H1 (cell line): ENCODE measurements around the gene ADH4. TPM values are rescaled to one million over a fixed set of nuclear protein-coding genes. Genes with fewer than 3 reads are reported as not detected.

ENCODE experiments used
- CEBPB ChIP-seq: IDR thresholded peaks from 2 replicates; pipeline ENCODE4 v1.6.1; 2012; ENCODE audit warnings: low read depth, low read length
- GABPA ChIP-seq: IDR thresholded peaks from 2 replicates; pipeline ENCODE4 v1.6.1; 2011; ENCODE audit warnings: mild to moderate bottlenecking, low read length, moderate library complexity, borderline replicate concordance; ENCODE audit not compliant: insufficient read depth
- POLR2A ChIP-seq, 2 experiments: IDR thresholded peaks; 1 replicate in 1 of 2; 2 replicates in 1 of 2; pipeline ENCODE4 v1.6.1; 2011; ENCODE audit warnings: low read depth in 2 of 2, low read length in 2 of 2, mild to moderate bottlenecking in 2 of 2; ENCODE audit errors: control extremely low read depth in 1 of 2
- POU5F1 ChIP-seq: IDR thresholded peaks from 2 replicates; pipeline ENCODE4 v1.6.1; 2011; ENCODE audit warnings: low read depth, mild to moderate bottlenecking, low read length, moderate library complexity
- polyA plus RNA-seq, 7 experiments: library from polyadenylated mRNA; depleted of rRNA in 3 of 7; stranded (reverse) in 5 of 7; unstranded in 2 of 7; fragments of >200 nt in 5 of 7; fragments of 200-250 nt in 2 of 7; gene quantifications; 1 replicate in 5 of 7; 2 replicates in 1 of 7; 4 replicates in 1 of 7; pipeline versions ENCODE4 v1.2.1 to v1.2.3, GENCODE V29; 2011 to 2013; ENCODE audit warnings: missing spikeins in 2 of 7, mixed read lengths in 2 of 7
- total RNA-seq: library from RNA; stranded (reverse); fragmentation: NEBNext Ultra II Directional; extraction: Animal tissue kit (Norgen Biotek cat#: 25700); gene quantifications from 2 replicates; pipeline ENCODE4 v1.2.1, GENCODE V29; 2021
- TF ChIP-seq, protein P1 (sequence below): IDR thresholded peaks from 2 replicates; pipeline ENCODE4 v1.6.1; 2011; ENCODE audit warnings: low read depth, mild to moderate bottlenecking, low read length; ENCODE audit not compliant: insufficient read depth
- TF ChIP-seq, protein P2 (sequence below): fragments of 300-600 bp; sonication (generic); IDR thresholded peaks from 2 replicates; pipeline ENCODE4 v1.7.1; 2012; ENCODE audit warnings: low read length, moderate library complexity, mild to moderate bottlenecking, inconsistent platforms; ENCODE audit not compliant: insufficient replicate concordance

ADH4 gene
- total and polyA plus RNA-seq, 2 of the 8 experiments (the other 6 are each of a cell fraction or from before 2014, with no cell fraction given) = not detected

GRCh38 chr4:99078336-99078735, 65.8 kb downstream of the ADH4 start (continued):
- TF ChIP-seq, protein P1, sequence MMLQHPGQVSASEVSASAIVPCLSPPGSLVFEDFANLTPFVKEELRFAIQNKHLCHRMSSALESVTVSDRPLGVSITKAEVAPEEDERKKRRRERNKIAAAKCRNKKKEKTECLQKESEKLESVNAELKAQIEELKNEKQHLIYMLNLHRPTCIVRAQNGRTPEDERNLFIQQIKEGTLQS = no peak
- TF ChIP-seq POU5F1 (no peak), GABPA (no peak), CEBPB (no peak), POLR2A (IDR thresholded peaks at IDR 0.05; ENCODE audit: control extremely low read depth in 1 of 2, low read depth in 2 of 2, low read length in 2 of 2) (no peak)
- TF ChIP-seq, protein P2, sequence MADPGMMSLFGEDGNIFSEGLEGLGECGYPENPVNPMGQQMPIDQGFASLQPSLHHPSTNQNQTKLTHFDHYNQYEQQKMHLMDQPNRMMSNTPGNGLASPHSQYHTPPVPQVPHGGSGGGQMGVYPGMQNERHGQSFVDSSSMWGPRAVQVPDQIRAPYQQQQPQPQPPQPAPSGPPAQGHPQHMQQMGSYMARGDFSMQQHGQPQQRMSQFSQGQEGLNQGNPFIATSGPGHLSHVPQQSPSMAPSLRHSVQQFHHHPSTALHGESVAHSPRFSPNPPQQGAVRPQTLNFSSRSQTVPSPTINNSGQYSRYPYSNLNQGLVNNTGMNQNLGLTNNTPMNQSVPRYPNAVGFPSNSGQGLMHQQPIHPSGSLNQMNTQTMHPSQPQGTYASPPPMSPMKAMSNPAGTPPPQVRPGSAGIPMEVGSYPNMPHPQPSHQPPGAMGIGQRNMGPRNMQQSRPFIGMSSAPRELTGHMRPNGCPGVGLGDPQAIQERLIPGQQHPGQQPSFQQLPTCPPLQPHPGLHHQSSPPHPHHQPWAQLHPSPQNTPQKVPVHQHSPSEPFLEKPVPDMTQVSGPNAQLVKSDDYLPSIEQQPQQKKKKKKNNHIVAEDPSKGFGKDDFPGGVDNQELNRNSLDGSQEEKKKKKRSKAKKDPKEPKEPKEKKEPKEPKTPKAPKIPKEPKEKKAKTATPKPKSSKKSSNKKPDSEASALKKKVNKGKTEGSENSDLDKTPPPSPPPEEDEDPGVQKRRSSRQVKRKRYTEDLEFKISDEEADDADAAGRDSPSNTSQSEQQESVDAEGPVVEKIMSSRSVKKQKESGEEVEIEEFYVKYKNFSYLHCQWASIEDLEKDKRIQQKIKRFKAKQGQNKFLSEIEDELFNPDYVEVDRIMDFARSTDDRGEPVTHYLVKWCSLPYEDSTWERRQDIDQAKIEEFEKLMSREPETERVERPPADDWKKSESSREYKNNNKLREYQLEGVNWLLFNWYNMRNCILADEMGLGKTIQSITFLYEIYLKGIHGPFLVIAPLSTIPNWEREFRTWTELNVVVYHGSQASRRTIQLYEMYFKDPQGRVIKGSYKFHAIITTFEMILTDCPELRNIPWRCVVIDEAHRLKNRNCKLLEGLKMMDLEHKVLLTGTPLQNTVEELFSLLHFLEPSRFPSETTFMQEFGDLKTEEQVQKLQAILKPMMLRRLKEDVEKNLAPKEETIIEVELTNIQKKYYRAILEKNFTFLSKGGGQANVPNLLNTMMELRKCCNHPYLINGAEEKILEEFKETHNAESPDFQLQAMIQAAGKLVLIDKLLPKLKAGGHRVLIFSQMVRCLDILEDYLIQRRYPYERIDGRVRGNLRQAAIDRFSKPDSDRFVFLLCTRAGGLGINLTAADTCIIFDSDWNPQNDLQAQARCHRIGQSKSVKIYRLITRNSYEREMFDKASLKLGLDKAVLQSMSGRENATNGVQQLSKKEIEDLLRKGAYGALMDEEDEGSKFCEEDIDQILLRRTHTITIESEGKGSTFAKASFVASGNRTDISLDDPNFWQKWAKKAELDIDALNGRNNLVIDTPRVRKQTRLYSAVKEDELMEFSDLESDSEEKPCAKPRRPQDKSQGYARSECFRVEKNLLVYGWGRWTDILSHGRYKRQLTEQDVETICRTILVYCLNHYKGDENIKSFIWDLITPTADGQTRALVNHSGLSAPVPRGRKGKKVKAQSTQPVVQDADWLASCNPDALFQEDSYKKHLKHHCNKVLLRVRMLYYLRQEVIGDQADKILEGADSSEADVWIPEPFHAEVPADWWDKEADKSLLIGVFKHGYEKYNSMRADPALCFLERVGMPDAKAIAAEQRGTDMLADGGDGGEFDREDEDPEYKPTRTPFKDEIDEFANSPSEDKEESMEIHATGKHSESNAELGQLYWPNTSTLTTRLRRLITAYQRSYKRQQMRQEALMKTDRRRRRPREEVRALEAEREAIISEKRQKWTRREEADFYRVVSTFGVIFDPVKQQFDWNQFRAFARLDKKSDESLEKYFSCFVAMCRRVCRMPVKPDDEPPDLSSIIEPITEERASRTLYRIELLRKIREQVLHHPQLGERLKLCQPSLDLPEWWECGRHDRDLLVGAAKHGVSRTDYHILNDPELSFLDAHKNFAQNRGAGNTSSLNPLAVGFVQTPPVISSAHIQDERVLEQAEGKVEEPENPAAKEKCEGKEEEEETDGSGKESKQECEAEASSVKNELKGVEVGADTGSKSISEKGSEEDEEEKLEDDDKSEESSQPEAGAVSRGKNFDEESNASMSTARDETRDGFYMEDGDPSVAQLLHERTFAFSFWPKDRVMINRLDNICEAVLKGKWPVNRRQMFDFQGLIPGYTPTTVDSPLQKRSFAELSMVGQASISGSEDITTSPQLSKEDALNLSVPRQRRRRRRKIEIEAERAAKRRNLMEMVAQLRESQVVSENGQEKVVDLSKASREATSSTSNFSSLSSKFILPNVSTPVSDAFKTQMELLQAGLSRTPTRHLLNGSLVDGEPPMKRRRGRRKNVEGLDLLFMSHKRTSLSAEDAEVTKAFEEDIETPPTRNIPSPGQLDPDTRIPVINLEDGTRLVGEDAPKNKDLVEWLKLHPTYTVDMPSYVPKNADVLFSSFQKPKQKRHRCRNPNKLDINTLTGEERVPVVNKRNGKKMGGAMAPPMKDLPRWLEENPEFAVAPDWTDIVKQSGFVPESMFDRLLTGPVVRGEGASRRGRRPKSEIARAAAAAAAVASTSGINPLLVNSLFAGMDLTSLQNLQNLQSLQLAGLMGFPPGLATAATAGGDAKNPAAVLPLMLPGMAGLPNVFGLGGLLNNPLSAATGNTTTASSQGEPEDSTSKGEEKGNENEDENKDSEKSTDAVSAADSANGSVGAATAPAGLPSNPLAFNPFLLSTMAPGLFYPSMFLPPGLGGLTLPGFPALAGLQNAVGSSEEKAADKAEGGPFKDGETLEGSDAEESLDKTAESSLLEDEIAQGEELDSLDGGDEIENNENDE = no peak
